ENCODE results near the gene CNTNAP2. TPM values are rescaled to one million over a fixed set of nuclear protein-coding genes. Genes with fewer than 3 reads are reported as not detected.

CNTNAP2 gene
- total and polyA plus RNA-seq, 7 experiments from 2014 or later = 0.02 to 0.48 (median 0.24) TPM; not detected in 2

DNA sequence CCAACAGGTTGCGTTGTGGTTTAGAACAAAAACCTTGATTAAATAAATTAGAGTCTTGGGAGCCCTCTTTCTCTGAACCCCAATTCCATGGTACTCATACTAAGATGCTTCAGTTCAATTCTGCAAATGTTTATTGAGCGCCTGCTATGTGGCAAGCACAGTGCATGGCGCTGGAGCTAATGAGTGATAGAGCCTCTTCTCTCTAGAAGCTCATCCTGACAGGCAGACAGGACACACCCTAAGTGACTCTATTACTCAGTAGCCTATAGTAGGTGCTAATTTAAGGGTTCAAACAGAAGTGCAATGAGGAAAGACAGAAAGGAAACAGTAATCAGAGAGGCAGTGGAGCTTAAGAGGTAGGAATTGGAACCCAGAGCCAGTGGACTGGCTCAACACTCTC, 2349.5 kb downstream of the CNTNAP2 start:
- no peaks in the 10 kb centered on the region for H3K27me3 ChIP-seq (ENCODE audit: control insufficient read depth in 2 of 2, insufficient read depth in 2 of 2, low read length in 2 of 2)
- H3K27ac ChIP-seq (ENCODE audit: low read depth, low read length) = no peak overlapping the region
- Mint-ChIP-seq H3K27ac (no peak overlapping the region), H3K36me3 (no peaks in the 10 kb centered on the region), H3K4me3 (no peak overlapping the region), H3K27me3 (peaks cover 0 to 6% (median 0%) of the 10 kb centered on the region in 5 donors), H3K4me1 (no peaks in the 10 kb centered on the region), H3K9me3 (peaks cover 0 to 9% (median 3%) of the 10 kb centered on the region in 11 donors)
- no peak overlapping the region for H3K4me3 ChIP-seq (ENCODE audit: low read length)
- intact Hi-C loops (cut with micrococcal nuclease) = no loop called here
- ATAC-seq (no peak), DNase-seq (no peak)
- H3K9me3 ChIP-seq (ENCODE audit: control insufficient read depth in 2 of 3, low read length in 3 of 3) = peaks cover 0 to 3% (median 0%) of the 10 kb centered on the region in 3 experiments
- ChIA-PET CTCF (no interaction called here), POLR2A (no interaction called here)
- no peaks in the 10 kb centered on the region for H3K4me1 ChIP-seq (ENCODE audit: control insufficient read depth in 2 of 2, insufficient read depth in 2 of 2, low read length in 2 of 2)
- H3K36me3 ChIP-seq (ENCODE audit: control insufficient read depth in 2 of 3, insufficient read depth in 3 of 3, low read length in 3 of 3) = no peaks in the 10 kb centered on the region

DNA sequence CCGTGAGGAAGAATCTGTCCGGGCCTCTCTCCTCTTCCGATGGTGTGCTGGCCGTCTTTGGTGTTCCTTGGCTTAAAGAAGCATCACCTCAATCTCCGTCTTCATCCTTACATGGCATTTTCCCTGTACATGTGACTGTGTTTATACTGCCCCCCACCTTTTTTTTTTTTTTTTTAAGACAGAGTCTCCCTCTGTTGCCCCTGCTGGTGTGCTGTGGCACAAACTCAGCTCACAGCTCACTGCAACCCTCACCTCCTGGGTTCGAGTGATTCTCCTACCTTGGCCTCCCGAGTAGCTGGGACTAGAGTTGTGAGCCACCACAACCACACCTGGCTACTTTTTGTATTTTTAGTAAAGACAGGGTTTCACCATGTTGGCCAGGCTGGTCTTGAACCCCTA, 2352.1 kb downstream of the CNTNAP2 start:
- Histone ChIP-seq H3K9me3 (ENCODE audit: control insufficient read depth in 2 of 3, low read length in 3 of 3) (no peaks in the 10 kb centered on the region), H3K27ac (ENCODE audit: low read depth, low read length) (no peak overlapping the region), H3K36me3 (ENCODE audit: control insufficient read depth in 2 of 3, insufficient read depth in 3 of 3, low read length in 3 of 3) (no peaks in the 10 kb centered on the region), H3K4me3 (ENCODE audit: low read length) (no peak overlapping the region), H3K4me1 (ENCODE audit: control insufficient read depth in 2 of 2, insufficient read depth in 2 of 2, low read length in 2 of 2) (no peaks in the 10 kb centered on the region), H3K27me3 (ENCODE audit: control insufficient read depth in 2 of 2, insufficient read depth in 2 of 2, low read length in 2 of 2) (no peaks in the 10 kb centered on the region)
- intact Hi-C loops (cut with micrococcal nuclease) = no loop called here
- Mint-ChIP-seq H3K9me3 (no peaks in the 10 kb centered on the region), H3K4me3 (no peak overlapping the region), H3K27ac (no peak overlapping the region), H3K4me1 (no peaks in the 10 kb centered on the region), H3K36me3 (no peaks in the 10 kb centered on the region), H3K27me3 (peaks cover 0 to 10% (median 5%) of the 10 kb centered on the region in 5 donors)
- ATAC-seq = no peak
- DNase-seq = no peak
- CTCF ChIA-PET = interaction anchor here (0.5 kb wide), 1 partner anchor 578 kb away, joined by 7 read pairs; no protein-coding TSS in a partner anchor
- POLR2A ChIA-PET = no interaction called here

Small RNA genes within 50 kb of the gene (microRNA-seq; reads per million reads assigned to microRNA genes)
- not detected for gene MIR548F4 (ENCODE audit: borderline microRNAs expressed)
